GM18951 (cell line): ENCODE measurements around the gene QSOX2.

Source experiments
- POLR2A ChIP-seq: IDR thresholded peaks from 4 replicates; pipeline ENCODE4 v1.6.1; 2011; ENCODE audit warnings: mild to moderate bottlenecking; ENCODE audit not compliant: insufficient read length, insufficient read depth; ENCODE audit errors: extremely low read depth
- in situ Hi-C: fragments of 300-500 bp; cut with MboI; formaldehyde crosslinking; loops from one replicate; pipeline ENCODE4 v1.12.0; 2022; ENCODE audit warnings: low sequenced_read_pairs, mixed read lengths, inconsistent platforms; ENCODE audit not compliant: unreplicated experiment

Gene QSOX2

DNA sequence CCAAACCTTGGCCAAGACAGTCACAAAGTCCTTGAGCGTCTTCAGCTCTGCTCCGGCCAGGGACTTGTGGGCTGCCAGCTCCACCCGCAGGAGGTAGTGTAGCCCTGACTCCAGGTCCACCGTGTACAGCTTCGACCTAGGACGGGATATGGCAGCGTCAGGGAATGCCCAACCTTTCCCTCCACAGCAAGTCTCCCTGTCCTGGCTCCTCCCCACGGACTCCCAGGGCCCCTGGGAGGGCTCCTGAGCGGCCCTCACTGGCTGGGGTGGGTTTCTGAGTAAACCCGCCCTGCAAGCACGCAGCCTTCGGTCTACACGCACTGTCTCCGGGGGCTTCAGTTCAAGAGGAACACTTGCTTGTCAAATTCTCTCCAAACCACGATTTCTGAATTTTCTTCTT lies 26.9 kb downstream of the QSOX2 start:
- TF ChIP-seq POLR2A, result no peak
- in situ Hi-C loops, result no loop called here

DNA sequence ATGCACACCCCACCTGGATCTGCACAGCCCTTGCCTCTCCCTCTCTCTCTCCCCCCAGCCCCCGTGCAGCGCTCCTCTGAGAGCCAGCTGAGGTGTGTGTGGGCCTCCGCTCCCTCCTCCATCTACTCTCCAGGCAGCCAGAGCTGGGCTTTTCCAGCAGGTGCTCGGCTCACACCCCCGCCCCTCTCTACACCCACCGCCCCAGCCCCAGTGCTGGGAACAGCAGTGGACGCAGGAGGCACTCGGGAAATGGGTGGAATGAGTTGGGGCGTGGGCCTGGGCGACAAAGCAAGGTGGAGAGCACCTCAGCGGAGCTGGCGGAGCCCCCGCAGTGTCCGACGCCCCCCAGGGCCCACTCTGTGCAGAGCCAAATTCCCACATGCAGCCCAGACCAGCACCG lies 27.3 kb downstream of the QSOX2 start:
- in situ Hi-C loops, result no loop called here
- TF ChIP-seq POLR2A, result no peak

GRCh38 chr9:136216541-136217244 lies 28.9 kb downstream of the QSOX2 start:
- in situ Hi-C loops, result no loop called here
- no peak for TF ChIP-seq POLR2A

DNA sequence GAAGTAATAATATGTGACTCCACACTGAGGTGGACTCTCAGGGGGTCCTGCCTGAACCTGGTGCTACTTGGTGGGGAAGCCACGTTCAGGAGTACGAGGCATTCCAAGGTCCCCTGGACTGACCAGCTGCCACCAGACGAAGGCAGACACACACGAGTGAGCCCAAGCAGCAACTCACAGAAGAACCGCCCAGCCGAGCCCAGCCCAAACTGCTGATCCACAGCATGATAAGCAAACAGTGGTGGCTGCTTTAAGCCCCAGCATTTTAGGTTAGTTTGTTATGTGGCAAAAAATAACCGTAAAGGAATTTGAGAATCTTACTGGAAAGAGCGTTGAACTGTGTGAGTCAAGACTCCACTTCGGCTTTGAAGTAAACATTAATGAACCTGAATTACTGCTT lies 31.9 kb downstream of the QSOX2 start:
- no peak for TF ChIP-seq POLR2A
- in situ Hi-C loops, result no loop called here

GRCh38 chr9:136212345-136212950 lies 33.2 kb downstream of the QSOX2 start:
- in situ Hi-C loops, result no loop called here
- TF ChIP-seq POLR2A, result no peak

GRCh38 chr9:136211441-136212344 lies 33.9 kb downstream of the QSOX2 start:
- in situ Hi-C loops, result no loop called here
- no peak for TF ChIP-seq POLR2A

DNA sequence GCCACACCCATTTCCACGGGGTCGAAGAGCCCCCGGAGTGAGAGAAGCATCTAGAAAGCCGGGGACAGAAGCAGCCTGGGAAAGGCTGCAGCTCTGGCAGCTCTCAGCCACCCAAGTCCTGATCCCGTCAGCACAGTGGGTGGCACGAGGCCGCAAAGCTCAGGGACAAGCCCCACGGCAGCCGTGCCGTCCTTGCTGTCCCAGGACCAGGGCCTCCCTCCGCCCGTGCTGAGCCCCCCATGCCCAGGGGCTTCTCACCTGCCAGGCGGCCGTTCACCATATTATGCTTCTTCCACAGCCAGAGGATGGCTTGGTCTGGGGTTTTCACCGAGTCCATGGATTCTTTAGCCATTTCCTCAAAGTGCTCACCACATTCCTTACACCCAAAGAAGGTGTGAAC lies 34.6 kb downstream of the QSOX2 start:
- no peak for TF ChIP-seq POLR2A
- in situ Hi-C loops, result no loop called here

GRCh38 chr9:136210276-136210675 lies 35.3 kb downstream of the QSOX2 start:
- in situ Hi-C loops, result no loop called here
- no peak for TF ChIP-seq POLR2A

DNA sequence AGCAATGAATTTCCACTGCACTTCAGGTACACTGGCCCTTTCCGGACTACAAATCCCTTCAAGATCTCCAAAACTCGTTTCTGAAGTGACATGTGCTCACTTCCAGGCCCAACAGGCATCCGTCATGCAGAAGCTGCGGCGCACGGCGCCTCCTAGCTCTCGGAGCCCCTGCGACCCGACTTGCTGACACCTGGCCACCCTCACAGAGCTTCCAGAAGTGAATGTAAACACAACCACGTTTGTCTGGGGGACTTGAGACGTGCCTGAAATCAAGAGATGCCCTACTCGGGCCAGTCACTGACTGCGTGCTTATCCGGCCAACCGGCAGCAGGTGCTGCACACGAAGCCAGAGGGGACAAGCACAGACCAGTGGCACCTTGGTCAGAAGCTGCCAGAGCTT lies 35.8 kb downstream of the QSOX2 start:
- in situ Hi-C loops, result no loop called here

DNA sequence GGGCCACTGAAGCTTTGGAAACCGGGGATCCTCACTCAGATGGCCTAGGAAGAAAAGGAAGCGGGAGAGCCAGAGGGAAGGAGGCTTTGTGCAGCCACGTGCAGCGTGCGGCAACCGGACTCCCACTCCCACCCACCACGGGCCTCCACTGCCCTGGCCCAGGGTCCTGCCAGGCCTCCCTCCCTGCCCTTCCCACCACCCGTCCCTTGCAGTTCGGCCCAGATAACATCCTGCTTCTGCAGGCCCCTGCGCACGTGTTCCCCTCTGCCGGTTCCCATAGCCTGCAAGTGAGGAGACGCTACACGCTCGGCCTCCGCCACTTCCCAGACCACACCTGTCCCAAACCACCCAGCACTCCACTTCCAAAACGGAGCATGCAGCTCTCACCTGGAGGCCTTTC lies 36.4 kb downstream of the QSOX2 start:
- in situ Hi-C loops, result no loop called here
- TF ChIP-seq POLR2A, result no peak

More for the DNA sequence above, 35.8 kb downstream of the QSOX2 start:
- TF ChIP-seq POLR2A, result no peak

GRCh38 chr9:136208675-136209074 lies 36.9 kb downstream of the QSOX2 start:
- in situ Hi-C loops, result no loop called here
- TF ChIP-seq POLR2A, result no peak

DNA sequence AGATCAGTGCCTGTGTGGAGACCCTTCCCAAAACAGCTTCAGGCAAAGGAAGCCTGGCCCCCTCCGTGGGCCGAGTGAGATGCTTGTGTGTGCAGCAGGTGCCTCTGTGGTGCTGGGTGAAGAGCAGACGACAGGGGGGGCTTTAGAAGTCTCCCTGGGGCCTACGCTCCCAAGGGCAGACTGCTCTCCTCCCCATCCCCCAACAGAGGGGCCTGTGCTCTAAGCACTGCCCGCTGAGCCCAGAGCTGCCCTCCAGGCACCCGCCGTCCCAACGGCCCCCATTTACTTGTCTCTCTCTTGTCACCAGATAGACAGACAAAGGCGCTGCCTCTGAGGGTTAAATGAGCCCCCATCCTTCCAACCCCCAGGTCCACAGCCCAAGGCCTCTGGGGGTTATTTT lies 38.0 kb downstream of the QSOX2 start:
- in situ Hi-C loops, result no loop called here
- no peak for TF ChIP-seq POLR2A

DNA sequence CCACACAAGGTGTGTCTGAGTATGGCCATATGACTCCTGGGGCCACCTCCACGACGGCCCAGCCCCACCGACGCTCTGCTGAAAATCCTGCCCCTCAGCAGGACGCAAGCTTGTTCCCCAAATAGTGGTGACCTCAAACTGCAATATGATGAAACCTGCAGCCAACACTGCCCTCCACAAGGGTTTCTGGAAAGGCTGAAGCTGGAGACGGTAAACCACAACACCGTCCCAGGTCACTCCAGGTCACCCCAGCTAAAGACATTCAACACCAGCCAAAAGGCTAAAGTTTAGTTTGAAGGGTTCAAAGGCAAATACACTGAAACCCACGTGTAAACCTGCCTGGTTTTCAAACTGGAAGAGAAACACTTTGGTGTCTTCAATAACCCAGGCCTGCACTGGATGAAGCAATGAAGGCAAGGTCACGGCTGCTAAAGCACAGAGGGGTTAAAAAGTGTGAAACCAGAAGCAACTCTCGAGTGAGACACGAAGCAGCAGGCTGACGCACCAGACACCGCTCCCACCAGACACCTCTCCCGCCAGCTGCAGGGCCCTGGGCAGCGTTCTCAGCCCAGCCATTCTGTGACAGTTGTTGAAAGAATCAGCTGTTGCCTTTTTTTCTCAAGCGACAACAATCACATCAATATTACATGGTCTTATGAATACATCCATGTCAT lies 38.9 kb downstream of the QSOX2 start:
- TF ChIP-seq POLR2A, result no peak

More for the DNA sequence above, 38.9 kb downstream of the QSOX2 start:
- in situ Hi-C loops, result no loop called here
